K562 (cell line): ENCODE measurements around the gene FBXO36. TPM values are rescaled to one million over a fixed set of nuclear protein-coding genes. Genes with fewer than 3 reads are reported as not detected.
A peak's percentile ranks its signal among the peaks of the same experiment; 100 is the strongest.

Experiments used
- CSDE1 ChIP-seq, 2 experiments: fragments of 450-650 bp; IDR thresholded peaks; 2 replicates each; pipeline ENCODE4 v1.6.1; 2016; ENCODE audit warnings: mild to moderate bottlenecking in 1 of 2
- HCFC1 ChIP-seq: IDR thresholded peaks from 2 replicates; pipeline ENCODE4 v1.6.1; 2012; ENCODE audit warnings: low read depth, low read length, improper control_type of control experiment
- JUND ChIP-seq, 2 experiments: IDR thresholded peaks; 2 replicates in 1 of 2; 3 replicates in 1 of 2; pipeline ENCODE4 v1.6.1; 2011; ENCODE audit warnings: borderline replicate concordance in 2 of 2, low read depth in 2 of 2, low read length in 2 of 2, improper control_type of control experiment in 1 of 2, missing biosample characterization in 1 of 2, missing genetic modification characterization in 1 of 2, missing genetic modification reagents in 1 of 2
- MCM7 ChIP-seq, 2 experiments: fragments of 450-650 bp; IDR thresholded peaks; 2 replicates each; pipeline ENCODE4 v1.6.1; 2016 to 2018
- NFIC ChIP-seq: fragments of 450-650 bp; IDR thresholded peaks from 2 replicates; pipeline ENCODE4 v1.6.1; 2017; ENCODE audit warnings: mild to moderate bottlenecking, inconsistent platforms
- NUFIP1 ChIP-seq: fragments of 450-650 bp; IDR thresholded peaks from 2 replicates; pipeline ENCODE4 v1.6.1; 2018; ENCODE audit not compliant: partially characterized antibody
- ZFPM2 ChIP-seq: fragments of 250-450 bp; sonication (Bioruptor Pico); IDR thresholded peaks from 2 replicates; pipeline ENCODE4 v1.5.1; 2022; ENCODE audit warnings: mild to moderate bottlenecking
- ZNF133 ChIP-seq: fragments of 250-450 bp; sonication (Bioruptor Pico); IDR thresholded peaks from 2 replicates; pipeline ENCODE4 v1.4.0; 2020; ENCODE audit warnings: mild to moderate bottlenecking
- polyA plus RNA-seq, 8 experiments: library from polyadenylated mRNA; depleted of rRNA in 4 of 8; stranded (reverse) in 5 of 8; unstranded in 3 of 8; fragments of >200 nt; fragmentation: Nextera tagmentation in 2 of 8; fragmentation: Illumina TruSeq in 1 of 8; extraction: Ambion mirVana in 2 of 8; extraction: Trizol in 1 of 8; gene quantifications; 2 replicates each; pipeline versions ENCODE4 v1.2.1 to v1.2.3, GENCODE V29; 2011 to 2014; ENCODE audit warnings: inconsistent platforms in 1 of 8, missing spikeins in 1 of 8
- total RNA-seq, 7 experiments: library from RNA; depleted of rRNA in 6 of 7; stranded (reverse); fragments of >200 nt in 6 of 7; fragmentation: Illumina TruSeq in 2 of 7; extraction: Trizol in 2 of 7; gene quantifications; 2 replicates each; pipeline versions ENCODE4 v1.2.1 to v1.2.3, GENCODE V29; 2011 to 2021; ENCODE audit warnings: low replicate concordance in 1 of 7
- TF ChIP-seq, protein P1 (sequence below): fragments of 450-650 bp; IDR thresholded peaks from 2 replicates; pipeline ENCODE4 v1.6.1; 2018; ENCODE audit not compliant: partially characterized antibody
- TF ChIP-seq, protein P2 (sequence below), 2 experiments: fragments of 450-650 bp in 1 of 2; sonication (generic) in 1 of 2; formaldehyde crosslinking in 1 of 2; IDR thresholded peaks in 1 of 2; conservative IDR thresholded peaks in 1 of 2; 2 replicates each; pipeline versions ENCODE4 v1.6.1 to v1.8.1; 2016 to 2023; ENCODE audit warnings: mild to moderate bottlenecking in 2 of 2, moderate library complexity in 2 of 2, inconsistent platforms in 1 of 2, missing genetic modification reagents in 1 of 2
- TF ChIP-seq, protein P3 (sequence below): sonication (generic); formaldehyde crosslinking; IDR thresholded peaks from 2 replicates; pipeline ENCODE4 v1.8.0; 2023; ENCODE audit warnings: mild to moderate bottlenecking, missing genetic modification reagents
- TF ChIP-seq, protein P4 (sequence below): IDR thresholded peaks from 2 replicates; pipeline ENCODE4 v1.6.1; 2014; ENCODE audit warnings: antibody characterized with exemption

FBXO36 gene
- total and polyA plus RNA-seq, 9 of the 15 experiments (the other 6 are each of a cell fraction or from before 2014, with no cell fraction given) = 0.40 to 0.91 (median 0.58) TPM

DNA sequence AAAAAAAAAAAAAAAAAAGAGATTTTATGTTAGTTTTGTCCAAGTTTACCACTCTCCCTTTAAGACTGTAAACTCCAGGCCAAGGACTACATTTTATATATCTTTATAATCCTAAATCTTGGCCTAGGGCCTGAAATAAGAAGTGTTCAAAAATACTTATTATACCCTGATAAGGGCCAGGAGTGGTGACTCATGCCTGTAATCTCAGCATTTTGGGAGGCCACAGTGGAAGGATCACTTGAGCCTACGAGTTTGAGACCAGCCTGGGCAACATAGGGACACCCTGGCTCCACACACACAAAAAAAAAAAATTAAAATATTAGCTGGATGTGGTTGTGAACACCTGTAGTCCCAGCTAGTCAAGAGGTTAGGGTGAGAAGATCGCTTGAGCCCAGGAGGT is 13.2 kb upstream of the FBXO36 start (continued):
- TF ChIP-seq, protein P1, sequence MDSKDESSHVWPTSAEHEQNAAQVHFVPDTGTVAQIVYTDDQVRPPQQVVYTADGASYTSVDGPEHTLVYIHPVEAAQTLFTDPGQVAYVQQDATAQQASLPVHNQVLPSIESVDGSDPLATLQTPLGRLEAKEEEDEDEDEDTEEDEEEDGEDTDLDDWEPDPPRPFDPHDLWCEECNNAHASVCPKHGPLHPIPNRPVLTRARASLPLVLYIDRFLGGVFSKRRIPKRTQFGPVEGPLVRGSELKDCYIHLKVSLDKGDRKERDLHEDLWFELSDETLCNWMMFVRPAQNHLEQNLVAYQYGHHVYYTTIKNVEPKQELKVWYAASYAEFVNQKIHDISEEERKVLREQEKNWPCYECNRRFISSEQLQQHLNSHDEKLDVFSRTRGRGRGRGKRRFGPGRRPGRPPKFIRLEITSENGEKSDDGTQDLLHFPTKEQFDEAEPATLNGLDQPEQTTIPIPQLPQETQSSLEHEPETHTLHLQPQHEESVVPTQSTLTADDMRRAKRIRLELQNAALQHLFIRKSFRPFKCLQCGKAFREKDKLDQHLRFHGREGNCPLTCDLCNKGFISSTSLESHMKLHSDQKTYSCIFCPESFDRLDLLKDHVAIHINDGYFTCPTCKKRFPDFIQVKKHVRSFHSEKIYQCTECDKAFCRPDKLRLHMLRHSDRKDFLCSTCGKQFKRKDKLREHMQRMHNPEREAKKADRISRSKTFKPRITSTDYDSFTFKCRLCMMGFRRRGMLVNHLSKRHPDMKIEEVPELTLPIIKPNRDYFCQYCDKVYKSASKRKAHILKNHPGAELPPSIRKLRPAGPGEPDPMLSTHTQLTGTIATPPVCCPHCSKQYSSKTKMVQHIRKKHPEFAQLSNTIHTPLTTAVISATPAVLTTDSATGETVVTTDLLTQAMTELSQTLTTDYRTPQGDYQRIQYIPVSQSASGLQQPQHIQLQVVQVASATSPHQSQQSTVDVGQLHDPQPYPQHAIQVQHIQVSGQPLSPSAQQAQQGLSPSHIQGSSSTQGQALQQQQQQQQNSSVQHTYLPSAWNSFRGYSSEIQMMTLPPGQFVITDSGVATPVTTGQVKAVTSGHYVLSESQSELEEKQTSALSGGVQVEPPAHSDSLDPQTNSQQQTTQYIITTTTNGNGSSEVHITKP = no peak
- TF ChIP-seq JUND (IDR thresholded peaks at IDR 0.05; ENCODE audit: borderline replicate concordance, low read depth, low read length) = peak; percentile 73
- TF ChIP-seq JUND (tag; IDR thresholded peaks at IDR 0.05; ENCODE audit: borderline replicate concordance, low read depth, low read length) = peak; percentile 50; the same call in 1 of the 3 replicates
- TF ChIP-seq MCM7 (IDR thresholded peaks at IDR 0.05) = no peak
- TF ChIP-seq, protein P2, sequence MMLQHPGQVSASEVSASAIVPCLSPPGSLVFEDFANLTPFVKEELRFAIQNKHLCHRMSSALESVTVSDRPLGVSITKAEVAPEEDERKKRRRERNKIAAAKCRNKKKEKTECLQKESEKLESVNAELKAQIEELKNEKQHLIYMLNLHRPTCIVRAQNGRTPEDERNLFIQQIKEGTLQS (IDR thresholded peaks at IDR 0.05) = peak; percentile 49; the same call in 1 of the 2 replicates
- TF ChIP-seq, protein P2 (CRISPR knock-in tag; conservative IDR thresholded peaks at IDR 0.05) = no peak
- TF ChIP-seq HCFC1 = no peak
- TF ChIP-seq ZNF133 (CRISPR knock-in tag) = no peak
- no peak for TF ChIP-seq CSDE1 (IDR thresholded peaks at IDR 0.05)
- TF ChIP-seq, protein P3, sequence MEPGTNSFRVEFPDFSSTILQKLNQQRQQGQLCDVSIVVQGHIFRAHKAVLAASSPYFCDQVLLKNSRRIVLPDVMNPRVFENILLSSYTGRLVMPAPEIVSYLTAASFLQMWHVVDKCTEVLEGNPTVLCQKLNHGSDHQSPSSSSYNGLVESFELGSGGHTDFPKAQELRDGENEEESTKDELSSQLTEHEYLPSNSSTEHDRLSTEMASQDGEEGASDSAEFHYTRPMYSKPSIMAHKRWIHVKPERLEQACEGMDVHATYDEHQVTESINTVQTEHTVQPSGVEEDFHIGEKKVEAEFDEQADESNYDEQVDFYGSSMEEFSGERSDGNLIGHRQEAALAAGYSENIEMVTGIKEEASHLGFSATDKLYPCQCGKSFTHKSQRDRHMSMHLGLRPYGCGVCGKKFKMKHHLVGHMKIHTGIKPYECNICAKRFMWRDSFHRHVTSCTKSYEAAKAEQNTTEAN (CRISPR knock-in tag) = no peak
- TF ChIP-seq NFIC = 0 out of 2 replicates have a peak, but pooled peaks have one; percentile 9
- TF ChIP-seq, protein P4, sequence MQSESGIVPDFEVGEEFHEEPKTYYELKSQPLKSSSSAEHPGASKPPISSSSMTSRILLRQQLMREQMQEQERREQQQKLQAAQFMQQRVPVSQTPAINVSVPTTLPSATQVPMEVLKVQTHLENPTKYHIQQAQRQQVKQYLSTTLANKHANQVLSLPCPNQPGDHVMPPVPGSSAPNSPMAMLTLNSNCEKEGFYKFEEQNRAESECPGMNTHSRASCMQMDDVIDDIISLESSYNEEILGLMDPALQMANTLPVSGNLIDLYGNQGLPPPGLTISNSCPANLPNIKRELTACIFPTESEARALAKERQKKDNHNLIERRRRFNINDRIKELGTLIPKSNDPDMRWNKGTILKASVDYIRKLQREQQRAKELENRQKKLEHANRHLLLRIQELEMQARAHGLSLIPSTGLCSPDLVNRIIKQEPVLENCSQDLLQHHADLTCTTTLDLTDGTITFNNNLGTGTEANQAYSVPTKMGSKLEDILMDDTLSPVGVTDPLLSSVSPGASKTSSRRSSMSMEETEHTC = no peak
- no peak for TF ChIP-seq NUFIP1
- TF ChIP-seq ZFPM2 = no peak
